ENCODE measurements around the gene TPBGL. TPM values are rescaled to one million over a fixed set of nuclear protein-coding genes. Genes with fewer than 3 reads are reported as not detected.

Gene TPBGL
- total RNA-seq, 1 experiment from 2014 or later = not detected

- CTCF ChIA-PET = no interaction called here
- Histone ChIP-seq H3K9me3 (ENCODE audit: low read length) (no peaks in the 10 kb centered on the region), H3K36me3 (ENCODE audit: low read depth, low read length) (no peaks in the 10 kb centered on the region), H3K4me3 (ENCODE audit: low read length) (no peak overlapping the region), H3K27ac (ENCODE audit: low read length) (no peak overlapping the region), H3K4me2 (ENCODE audit: low read length) (no peak overlapping the region), H3K9ac (ENCODE audit: low read length) (no peak overlapping the region), H3K27me3 (ENCODE audit: low read length) (peaks cover 45% of the 10 kb centered on the region), H3F3A (ENCODE audit: low read length, unreplicated experiment) (no peaks in the 10 kb centered on the region), H3K4me1 (ENCODE audit: insufficient read depth, low read length) (no peaks in the 10 kb centered on the region), H3K79me2 (ENCODE audit: low read length) (no peaks in the 10 kb centered on the region), H3K9me2 (replicated peaks; ENCODE audit: low read length) (no peaks in the 10 kb centered on the region), H2AFZ (ENCODE audit: low read length) (no peak overlapping the region), H4K20me1 (ENCODE audit: low read length) (no peaks in the 10 kb centered on the region)
- POLR2A ChIA-PET (ENCODE audit: unreplicated experiment) = no interaction called here
- no peak for TF ChIP-seq CTCF (conservative IDR thresholded peaks at IDR 0.05; ENCODE audit: low read depth, low read length)
- no peak for TF ChIP-seq EZH2phosphoT487 (IDR thresholded peaks at IDR 0.05; ENCODE audit: borderline replicate concordance, low read length)
- TF ChIP-seq EZH2 (IDR thresholded peaks at IDR 0.05; ENCODE audit: low read length, unreplicated experiment) = no peak
- no TSS peak for BruUV-seq (replicated peaks)
- intact Hi-C loops (cut with micrococcal nuclease) = no loop called here
- no peak for ATAC-seq
- DNase-seq = no peak
These were observed 46.9 kb upstream of the TPBGL start for GRCh38 chr11:75193711-75194110.

GRCh38 chr11:75194147-75194546 lies 46.4 kb upstream of the TPBGL start:
- H3K4me2 ChIP-seq (ENCODE audit: low read length) = no peak overlapping the region
- no peaks in the 10 kb centered on the region for H3F3A ChIP-seq (ENCODE audit: low read length, unreplicated experiment)
- no peaks in the 10 kb centered on the region for H4K20me1 ChIP-seq (ENCODE audit: low read length)
- H3K4me3 ChIP-seq (ENCODE audit: low read length) = no peak overlapping the region
- H2AFZ ChIP-seq (ENCODE audit: low read length) = no peak overlapping the region
- TF ChIP-seq EZH2 (IDR thresholded peaks at IDR 0.05; ENCODE audit: low read length, unreplicated experiment) (no peak), EZH2phosphoT487 (IDR thresholded peaks at IDR 0.05; ENCODE audit: borderline replicate concordance, low read length) (no peak), CTCF (conservative IDR thresholded peaks at IDR 0.05; ENCODE audit: low read depth, low read length) (no peak)
- no peak for DNase-seq
- H3K36me3 ChIP-seq (ENCODE audit: low read depth, low read length) = no peaks in the 10 kb centered on the region
- no peak overlapping the region for H3K27ac ChIP-seq (ENCODE audit: low read length)
- no peak overlapping the region for H3K9ac ChIP-seq (ENCODE audit: low read length)
- ChIA-PET POLR2A (ENCODE audit: unreplicated experiment) (no interaction called here), CTCF (no interaction called here)
- no peaks in the 10 kb centered on the region for H3K79me2 ChIP-seq (ENCODE audit: low read length)
- no peaks in the 10 kb centered on the region for H3K9me3 ChIP-seq (ENCODE audit: low read length)
- H3K27me3 ChIP-seq (ENCODE audit: low read length) = peaks cover 45% of the 10 kb centered on the region
- H3K9me2 ChIP-seq (replicated peaks; ENCODE audit: low read length) = no peaks in the 10 kb centered on the region
- intact Hi-C loops (cut with micrococcal nuclease) = no loop called here
- BruUV-seq (replicated peaks) = no TSS peak
- H3K4me1 ChIP-seq (ENCODE audit: insufficient read depth, low read length) = no peaks in the 10 kb centered on the region
- no peak for ATAC-seq

GRCh38 chr11:75195167-75195962 lies 45.2 kb upstream of the TPBGL start:
- no peak overlapping the region for H3K27ac ChIP-seq (ENCODE audit: low read length)
- no TSS peak for BruUV-seq (replicated peaks)
- H3K27me3 ChIP-seq (ENCODE audit: low read length) = peaks cover 53% of the 10 kb centered on the region
- DNase-seq (no peak), ATAC-seq (no peak)
- POLR2A ChIA-PET (ENCODE audit: unreplicated experiment) = no interaction called here
- H3K36me3 ChIP-seq (ENCODE audit: low read depth, low read length) = no peaks in the 10 kb centered on the region
- H3K9ac ChIP-seq (ENCODE audit: low read length) = no peak overlapping the region
- H3F3A ChIP-seq (ENCODE audit: low read length, unreplicated experiment) = no peaks in the 10 kb centered on the region
- H3K9me2 ChIP-seq (replicated peaks; ENCODE audit: low read length) = no peaks in the 10 kb centered on the region
- H2AFZ ChIP-seq (ENCODE audit: low read length) = no peak overlapping the region
- no peaks in the 10 kb centered on the region for H3K9me3 ChIP-seq (ENCODE audit: low read length)
- no peaks in the 10 kb centered on the region for H4K20me1 ChIP-seq (ENCODE audit: low read length)
- intact Hi-C loops (cut with micrococcal nuclease) = no loop called here
- CTCF ChIA-PET = interaction anchor here (1.6 kb wide), 1 partner anchor 10 kb away, joined by 7 read pairs; no protein-coding TSS in a partner anchor
- no peak overlapping the region for H3K4me2 ChIP-seq (ENCODE audit: low read length)
- no peak overlapping the region for H3K4me3 ChIP-seq (ENCODE audit: low read length)
- H3K79me2 ChIP-seq (ENCODE audit: low read length) = no peaks in the 10 kb centered on the region
- TF ChIP-seq EZH2phosphoT487 (IDR thresholded peaks at IDR 0.05; ENCODE audit: borderline replicate concordance, low read length) = no peak
- TF ChIP-seq CTCF (conservative IDR thresholded peaks at IDR 0.05; ENCODE audit: low read depth, low read length) = no peak
- no peak for TF ChIP-seq EZH2 (IDR thresholded peaks at IDR 0.05; ENCODE audit: low read length, unreplicated experiment)
- no peaks in the 10 kb centered on the region for H3K4me1 ChIP-seq (ENCODE audit: insufficient read depth, low read length)

Measured in PC-3 (cell line).